Measurements from ENCODE around the gene CTBP2.

The CTBP2 gene

DNA sequence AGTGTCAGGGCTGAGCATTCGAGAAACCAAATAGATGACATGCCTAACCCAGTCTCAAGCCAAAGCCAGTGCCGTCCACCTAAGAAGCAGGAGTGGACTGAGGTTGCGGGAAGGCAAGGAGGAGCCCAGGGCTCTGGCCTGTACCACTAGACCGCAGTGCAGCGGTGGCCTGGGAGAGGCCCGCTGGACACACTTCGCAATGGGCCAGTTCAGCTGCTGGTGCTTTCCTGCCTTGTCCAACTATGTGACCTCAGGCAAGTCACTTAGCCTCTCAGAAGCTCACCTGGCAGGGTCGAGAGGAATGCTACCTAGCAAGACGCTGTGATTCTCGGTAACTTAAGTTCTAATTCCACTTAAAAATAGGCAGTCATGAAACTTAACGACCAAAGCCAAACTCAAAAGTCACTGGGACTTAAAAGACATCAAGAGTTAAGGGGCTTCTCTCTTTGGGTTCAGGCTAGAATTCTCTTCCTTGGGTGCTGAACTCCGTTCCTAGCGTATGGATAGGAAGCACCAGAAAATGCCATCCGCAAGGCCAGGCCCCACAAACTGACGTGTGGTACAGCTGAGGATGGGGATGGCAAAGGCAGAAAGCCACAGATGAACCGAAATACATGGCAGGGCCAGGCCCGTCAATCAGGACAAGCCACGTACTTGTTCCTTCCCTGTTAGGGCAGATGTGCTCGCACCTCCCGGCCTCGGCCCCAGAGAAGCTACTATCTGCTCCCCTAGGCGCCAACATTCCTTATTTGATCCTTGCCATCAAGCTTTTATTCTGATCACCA lies 34.2 kb downstream of the CTBP2 start:
- no peak for DNase-seq (ENCODE audit: low spot score)

DNA sequence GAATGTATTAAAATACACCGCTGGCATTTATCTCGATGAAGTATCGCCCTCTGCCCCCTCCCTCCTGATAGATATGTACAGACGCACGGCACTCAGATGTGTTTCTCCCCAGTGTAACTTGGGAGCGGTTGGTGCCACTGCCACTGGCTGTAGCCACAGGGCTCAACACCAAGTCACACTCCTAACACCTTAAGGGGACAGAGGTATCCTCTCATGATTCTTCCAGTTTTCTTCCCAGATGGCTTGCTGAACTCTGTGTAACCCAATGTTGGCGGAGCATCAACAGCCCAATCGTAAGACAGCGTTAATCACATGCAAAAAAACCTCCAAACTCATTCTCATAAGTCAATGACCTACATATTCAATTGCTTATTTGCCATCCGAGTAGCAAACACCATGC lies 35.5 kb downstream of the CTBP2 start:
- no peak for DNase-seq (ENCODE audit: low spot score)

- DNase-seq (ENCODE audit: low spot score) = no peak
These were observed 36.3 kb downstream of the CTBP2 start for GRCh38 chr10:125124115-125124487.

GRCh38 chr10:125123476-125124114 lies 36.8 kb downstream of the CTBP2 start:
- peak; percentile 56 for DNase-seq (ENCODE audit: low spot score)

GRCh38 chr10:125122566-125122965 lies 37.8 kb downstream of the CTBP2 start:
- no peak for DNase-seq (ENCODE audit: low spot score)

DNA sequence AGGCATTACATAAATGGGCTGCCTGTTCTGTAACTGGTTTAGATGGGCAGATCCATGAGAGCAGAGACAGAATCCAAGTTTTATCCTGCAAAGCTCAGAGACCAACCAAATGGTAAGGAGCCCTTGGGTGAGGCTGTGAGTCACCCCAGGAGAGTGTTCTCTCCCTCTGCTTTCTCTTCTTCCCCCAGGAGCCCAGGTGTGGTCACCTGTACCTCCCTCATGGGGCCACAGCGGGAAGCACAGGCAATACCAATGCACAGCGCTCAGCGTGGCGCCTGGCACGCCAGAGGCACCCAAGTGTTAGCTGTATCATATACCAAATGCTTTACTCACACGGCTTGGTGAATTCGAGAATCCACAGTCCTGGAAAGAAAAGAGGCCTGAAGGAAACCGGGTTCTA lies 39.4 kb downstream of the CTBP2 start:
- DNase-seq (ENCODE audit: low spot score) = no peak

- DNase-seq (ENCODE audit: low spot score) = peak; percentile 40
These were observed 40.2 kb downstream of the CTBP2 start for GRCh38 chr10:125120053-125120710.

DNA sequence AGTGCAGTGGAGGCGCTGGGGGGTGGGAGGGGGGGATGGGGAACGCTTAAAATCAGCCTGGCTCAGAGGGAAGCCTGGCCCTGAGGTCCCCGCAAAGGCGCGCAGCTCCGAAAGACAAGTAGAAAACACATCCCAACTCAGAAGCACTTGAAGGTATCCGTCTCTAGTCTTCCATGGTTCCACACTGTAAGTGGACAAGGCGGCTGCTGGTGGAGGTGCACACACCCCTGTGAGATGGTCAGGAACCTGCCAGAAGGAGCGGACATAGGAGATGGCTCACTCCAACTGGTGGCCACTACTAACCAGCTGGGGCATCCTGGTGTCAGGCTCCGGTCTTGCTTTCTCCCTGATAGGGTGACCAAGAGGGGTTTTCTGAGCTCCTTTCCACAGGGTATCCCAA lies 41.7 kb downstream of the CTBP2 start:
- no peak for DNase-seq (ENCODE audit: low spot score)

DNA sequence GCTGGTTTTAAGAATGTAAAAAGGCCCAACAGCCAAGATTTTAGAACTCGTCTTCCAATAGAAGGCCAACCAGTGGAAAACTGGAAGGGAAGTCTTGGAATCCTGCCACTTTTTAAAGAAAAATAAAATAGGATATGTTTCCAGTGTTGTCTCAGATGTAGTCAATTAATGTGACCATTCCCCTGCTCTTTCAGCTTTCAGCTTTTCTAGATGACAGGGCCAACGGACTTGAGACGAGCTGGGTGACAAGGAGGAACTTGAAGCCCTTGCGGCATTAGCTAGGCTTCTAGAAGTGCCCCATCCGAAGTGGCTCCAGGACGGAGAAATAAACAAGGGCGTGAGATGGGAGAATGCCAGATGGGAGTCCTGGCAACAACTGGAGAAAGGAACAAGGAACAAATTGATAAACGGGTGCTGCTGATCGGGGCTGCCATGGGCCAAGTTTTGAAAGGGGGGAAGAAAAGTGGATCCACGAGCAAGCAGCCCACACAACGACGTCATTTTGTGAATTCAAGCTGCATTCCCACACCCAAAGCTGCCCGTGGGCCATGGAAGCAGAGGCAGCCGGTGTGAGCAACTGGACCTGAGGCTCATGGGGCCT lies 42.3 kb downstream of the CTBP2 start:
- peak; percentile 29 for DNase-seq (ENCODE audit: low spot score)

DNA sequence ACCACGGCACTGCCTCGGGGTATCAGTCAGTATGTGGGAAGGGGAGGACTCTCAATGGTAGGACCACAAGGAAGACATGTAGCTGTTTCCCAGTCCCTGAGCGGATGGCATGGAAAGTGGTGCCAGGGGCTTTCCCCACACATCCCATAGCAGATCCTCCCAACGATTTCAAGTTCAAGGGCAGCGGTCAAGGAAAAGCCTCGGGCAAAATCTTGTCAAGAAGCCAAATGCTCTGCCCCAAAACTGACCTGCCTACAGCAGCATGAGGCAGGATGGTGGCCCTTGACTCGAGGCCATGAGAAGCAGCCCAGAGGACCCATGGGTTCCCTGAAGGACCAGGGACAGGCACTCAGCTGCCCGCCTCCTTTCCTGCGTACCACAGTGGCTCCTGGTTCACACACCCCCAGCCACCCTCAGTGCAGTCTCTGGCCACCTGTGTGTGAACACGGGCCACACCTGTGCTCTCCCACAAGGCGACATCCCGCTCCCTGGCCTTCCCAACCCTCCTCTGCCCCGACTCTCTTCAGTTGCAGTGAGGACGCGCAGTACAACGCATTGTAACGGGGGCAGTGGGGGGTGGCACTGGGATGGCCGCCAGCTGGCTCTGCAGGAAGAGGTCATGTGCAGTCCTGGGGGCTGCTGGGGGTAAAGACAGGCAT lies 43.6 kb downstream of the CTBP2 start:
- no peak for DNase-seq (ENCODE audit: low spot score)

- DNase-seq (ENCODE audit: low spot score) = no peak
These were observed 44.2 kb downstream of the CTBP2 start for GRCh38 chr10:125116041-125116649.

- no peak for DNase-seq (ENCODE audit: low spot score)
These were observed 45.0 kb downstream of the CTBP2 start for GRCh38 chr10:125115409-125115808.

DNA sequence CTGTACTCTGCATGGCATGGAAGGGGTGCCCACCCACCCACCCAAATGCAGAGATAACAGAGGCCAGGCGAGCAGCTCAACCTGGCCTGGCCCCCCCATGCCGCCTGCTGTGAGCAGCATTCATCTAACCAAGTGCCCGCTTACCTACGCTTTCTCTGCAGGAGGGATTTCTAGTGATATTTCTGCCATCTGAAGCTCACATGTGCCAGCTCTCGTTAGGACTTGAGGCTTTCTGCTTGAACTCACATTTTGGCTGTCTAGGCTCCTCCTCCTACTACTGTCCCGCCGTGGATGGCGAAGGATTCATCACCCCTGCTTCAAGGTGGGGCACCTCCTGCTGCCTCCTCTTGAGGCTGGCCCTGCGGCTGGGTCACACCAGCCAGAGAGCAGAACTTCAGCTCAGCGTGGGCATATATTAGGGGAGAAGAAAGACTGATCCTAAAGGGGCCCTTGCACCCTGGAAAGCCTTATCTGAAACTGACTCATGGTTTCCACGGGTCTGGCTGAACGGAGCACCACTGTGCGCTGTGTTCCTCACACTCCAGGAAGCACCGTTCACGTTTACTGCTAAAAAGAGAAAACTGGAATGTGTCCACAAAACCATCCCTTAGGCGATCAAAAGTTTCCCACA lies 45.5 kb downstream of the CTBP2 start:
- DNase-seq (ENCODE audit: low spot score) = no peak

DNA sequence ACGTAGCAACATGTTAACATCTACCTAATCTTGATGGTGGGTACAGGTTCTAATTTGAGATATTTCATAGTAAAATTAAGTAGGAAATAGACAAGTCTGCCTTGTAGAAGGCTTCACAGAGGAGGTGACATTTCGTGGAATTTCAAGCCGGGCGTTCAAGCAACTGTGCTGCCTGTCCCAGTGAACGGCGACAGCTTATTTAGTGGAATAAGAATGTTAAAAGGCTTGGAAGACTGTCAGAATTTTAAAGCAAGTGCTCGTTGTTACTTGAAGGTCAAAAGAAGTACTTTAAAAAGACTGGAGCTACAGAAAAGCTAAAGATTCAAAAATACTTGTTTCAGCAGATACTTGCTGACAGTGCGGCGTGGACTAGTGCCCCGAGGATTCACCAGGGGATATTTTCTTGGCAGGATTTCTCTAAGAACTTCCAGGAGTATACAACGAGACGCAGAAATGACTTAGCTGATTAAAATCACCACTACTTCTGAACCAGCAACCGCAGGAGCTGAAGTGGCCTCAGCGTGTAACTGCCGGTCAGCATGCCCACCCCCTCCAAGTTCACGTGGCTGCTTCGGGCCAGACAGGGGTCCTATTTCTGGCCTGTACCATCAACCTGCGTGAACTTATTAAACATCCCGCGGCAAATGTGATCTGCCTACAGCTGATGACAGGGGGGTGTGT lies 46.5 kb downstream of the CTBP2 start:
- peak; percentile 71 for DNase-seq (ENCODE audit: low spot score)

GRCh38 chr10:125112697-125113494 lies 47.5 kb downstream of the CTBP2 start:
- no peak for DNase-seq (ENCODE audit: low spot score)

- DNase-seq (ENCODE audit: low spot score) = no peak
These were observed 49.1 kb downstream of the CTBP2 start for GRCh38 chr10:125111118-125111727.

- no peak for DNase-seq (ENCODE audit: low spot score)
These were observed 52.3 kb downstream of the CTBP2 start for GRCh38 chr10:125107965-125108580.

DNA sequence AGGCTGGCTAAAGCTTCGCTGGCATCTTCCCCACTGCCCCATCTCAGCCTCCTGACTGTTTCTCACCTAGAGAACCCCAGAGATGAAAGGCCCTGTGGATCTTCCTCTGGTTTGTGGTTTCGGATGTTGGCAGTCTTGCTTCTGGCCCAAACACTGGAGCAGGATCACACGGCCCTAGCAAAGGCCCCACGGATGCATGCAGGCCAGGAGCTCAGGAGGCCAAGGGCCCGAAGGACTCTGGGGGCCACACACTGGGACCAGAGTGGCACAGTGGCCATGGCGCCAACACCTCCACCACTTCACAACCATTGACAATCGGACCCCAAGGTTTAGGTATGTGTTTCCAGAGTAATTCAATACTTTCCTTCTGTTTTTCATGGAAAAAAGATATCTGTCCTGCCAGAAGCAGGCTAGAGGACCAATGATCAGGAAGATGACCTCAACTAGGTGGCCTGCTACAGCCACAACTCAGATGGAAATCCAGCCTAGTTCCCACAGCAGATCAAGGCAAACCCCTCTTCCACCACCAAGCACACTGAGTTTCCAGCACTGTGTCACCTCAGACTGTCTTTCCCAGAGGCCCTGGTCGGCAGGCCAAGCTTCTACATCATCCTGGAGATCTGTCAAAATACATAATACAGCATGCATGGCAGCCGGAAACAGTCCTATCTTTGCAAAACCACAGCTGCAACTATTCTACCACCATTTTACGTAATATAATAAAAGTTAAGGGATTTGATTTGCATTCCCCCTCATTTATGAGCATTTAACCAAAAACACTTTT lies 53.0 kb downstream of the CTBP2 start:
- DNase-seq (ENCODE audit: low spot score) = no peak

Data from GM03348 (cell line).